HepG2 (cell line): Measurements from ENCODE around the gene PRKCB. TPM values are rescaled to one million over a fixed set of nuclear protein-coding genes. Genes with fewer than 3 reads are reported as not detected.

Source experiments
- ATAC-seq: fragments of 200-7000 bp; cut with Tn5 transposase; 3 replicates; pipeline ENCODE4 v1.9.1; 2020; ENCODE audit warnings: mild to moderate bottlenecking, moderate library complexity
- BruUV-seq: library from RNA; stranded (reverse); fragments of 400-500 nt; replicated peaks from 2 replicates; lab custom pipeline; 2021; lab: Mats Ljungman, UMichigan
- CTCF ChIA-PET: fragments of 300-600 bp; formaldehyde crosslinking; extraction: SDS; loops from one replicate; lab custom pipeline; 2021; ENCODE audit warnings: low total read pairs, inconsistent platforms, low intra/inter-chr PET ratio; lab: Yijun Ruan, JAX
- POLR2A ChIA-PET: fragments of 350-600 bp; sonication (Branson Sonifier 250); formaldehyde crosslinking; loops from one replicate; lab custom pipeline; 2020; ENCODE audit warnings: antibody characterized with exemption, inconsistent platforms; lab: Yijun Ruan, JAX
- DNase-seq: peaks from one replicate; pipeline ENCODE4 v3.0.0-alpha.2; 2015; ENCODE audit warnings: low spot score
- FAIRE-seq: peaks from 3 replicates; lab custom pipeline; 2011; peaks lifted over from hg19 to GRCh38; lab: Jason Lieb, UNC
- H2AFZ ChIP-seq: one replicate; pipeline ENCODE4 v1.6.1; 2011; ENCODE audit warnings: low read length, inconsistent platforms
- H3K27ac ChIP-seq: fragments of 300-600 bp; 3 replicates; pipeline ENCODE4 v1.8.0; 2011; ENCODE audit warnings: mixed run types, mild to moderate bottlenecking, mixed read lengths, low read length, inconsistent platforms; ENCODE audit not compliant: insufficient read depth; ENCODE audit errors: extremely low read length
- H3K27me3 ChIP-seq, 2 experiments: fragments of 200-600 bp in 1 of 2; 2 replicates in 1 of 2; 3 replicates in 1 of 2; pipeline versions ENCODE4 v1.6.0 to v1.8.0; 2011; ENCODE audit warnings: low read length in 2 of 2, mild to moderate bottlenecking in 2 of 2, moderate library complexity in 2 of 2, inconsistent platforms in 1 of 2; ENCODE audit not compliant: insufficient read depth in 2 of 2, control insufficient read depth in 1 of 2
- H3K36me3 ChIP-seq, 2 experiments: fragments of 200-600 bp in 1 of 2; replicated peaks in 1 of 2; 2 replicates in 1 of 2; 3 replicates in 1 of 2; pipeline versions ENCODE4 v1.5.1 to v1.8.0; 2011; ENCODE audit warnings: low read length in 2 of 2, inconsistent platforms in 1 of 2; ENCODE audit not compliant: insufficient read depth in 2 of 2, control insufficient read depth in 1 of 2
- H3K4me1 ChIP-seq: 2 replicates; pipeline ENCODE4 v1.5.1; 2012; ENCODE audit warnings: low read length, inconsistent platforms; ENCODE audit not compliant: insufficient read depth
- H3K4me2 ChIP-seq: 2 replicates; pipeline ENCODE4 v1.6.0; 2011; ENCODE audit warnings: low read depth, low read length, inconsistent platforms
- H3K4me3 ChIP-seq, 3 experiments: fragments of 200-600 bp in 1 of 3; sonication (generic), shearing (Covaris generic) in 1 of 3; replicated peaks in 1 of 3; 2 replicates each; pipeline ENCODE4 v1.5.1; 2011 to 2016; ENCODE audit warnings: low read length in 3 of 3, inconsistent platforms in 2 of 3, low read depth in 2 of 3, mild to moderate bottlenecking in 2 of 3, control low read depth in 1 of 3, mixed read lengths in 1 of 3; ENCODE audit not compliant: insufficient read depth in 1 of 3
- H3K79me2 ChIP-seq: one replicate; pipeline ENCODE4 v1.6.1; 2011; ENCODE audit warnings: low read length, inconsistent platforms; ENCODE audit not compliant: insufficient read depth
- H3K9ac ChIP-seq: 2 replicates; pipeline ENCODE4 v1.6.0; 2011; ENCODE audit warnings: mild to moderate bottlenecking, low read depth, low read length, inconsistent platforms; ENCODE audit not compliant: insufficient read depth
- H3K9me3 ChIP-seq: 2 replicates; pipeline ENCODE4 v1.5.1; 2012; ENCODE audit warnings: mild to moderate bottlenecking, low read length
- H4K20me1 ChIP-seq: 2 replicates; pipeline ENCODE4 v1.6.0; 2011; ENCODE audit warnings: inconsistent platforms, mild to moderate bottlenecking, low read length, moderate library complexity; ENCODE audit not compliant: insufficient read depth
- CHD4 ChIP-seq: fragments of 200-600 bp; sonication (generic); IDR thresholded peaks from 2 replicates; pipeline ENCODE4 v1.7.0; 2017; ENCODE audit warnings: mild to moderate bottlenecking, low read length, borderline replicate concordance
- CREB1 ChIP-seq, 2 experiments: fragments of 450-650 bp in 1 of 2; IDR thresholded peaks; 2 replicates each; pipeline ENCODE4 v1.6.1; 2016 to 2017; ENCODE audit warnings: control low read depth in 1 of 2, mild to moderate bottlenecking in 1 of 2, missing compliant biosample characterization in 1 of 2, missing genetic modification characterization in 1 of 2
- GATAD1 ChIP-seq: IDR thresholded peaks from 2 replicates; pipeline ENCODE4 v1.6.1; 2016; ENCODE audit warnings: missing genetic modification reagents, missing compliant biosample characterization
- GTF2F1 ChIP-seq: fragments of 150-350 bp; IDR thresholded peaks from 2 replicates; pipeline ENCODE4 v1.6.1; 2014; ENCODE audit warnings: low read length
- HDAC1 ChIP-seq: sonication (generic); formaldehyde crosslinking; IDR thresholded peaks from 2 replicates; pipeline ENCODE4 v1.5.1; 2020; ENCODE audit warnings: mild to moderate bottlenecking, missing genetic modification reagents
- PCBP1 ChIP-seq: fragments of 200-400 bp; formaldehyde crosslinking; IDR thresholded peaks from 2 replicates; pipeline ENCODE4 v1.6.1; 2017; ENCODE audit warnings: mild to moderate bottlenecking, low read depth, low read length, borderline replicate concordance
- POGK ChIP-seq: sonication (generic); formaldehyde crosslinking; conservative IDR thresholded peaks from 2 replicates; pipeline ENCODE4 v1.8.0; 2022; ENCODE audit warnings: mild to moderate bottlenecking, moderate library complexity, missing genetic modification reagents
- SPEN ChIP-seq: sonication (generic); formaldehyde crosslinking; IDR thresholded peaks from 2 replicates; pipeline ENCODE4 v1.5.1; 2020; ENCODE audit warnings: low read depth, mild to moderate bottlenecking, missing genetic modification reagents
- SYNCRIP ChIP-seq: fragments of 200-400 bp; formaldehyde crosslinking; IDR thresholded peaks from 2 replicates; pipeline ENCODE4 v1.6.1; 2018; ENCODE audit warnings: mild to moderate bottlenecking, low read depth, low read length; ENCODE audit not compliant: insufficient read depth
- TAF15 ChIP-seq: fragments of 200-400 bp; formaldehyde crosslinking; IDR thresholded peaks from one replicate; pipeline ENCODE4 v1.6.1; 2018; ENCODE audit warnings: mild to moderate bottlenecking, low read depth, low read length; ENCODE audit not compliant: poor library complexity, severe bottlenecking
- YY1 ChIP-seq: IDR thresholded peaks from 2 replicates; pipeline ENCODE4 v1.6.1; 2011; ENCODE audit warnings: low read length, low read depth, moderate library complexity, mild to moderate bottlenecking; ENCODE audit not compliant: insufficient read depth, insufficient replicate concordance
- ZBTB7A ChIP-seq: sonication (generic); formaldehyde crosslinking; IDR thresholded peaks from 2 replicates; pipeline ENCODE4 v1.8.0; 2022; ENCODE audit warnings: mild to moderate bottlenecking, missing genetic modification reagents
- ZNF276 ChIP-seq: sonication (generic); formaldehyde crosslinking; IDR thresholded peaks from 2 replicates; pipeline ENCODE4 v1.4.0; 2020; ENCODE audit warnings: mild to moderate bottlenecking, low read depth, missing genetic modification reagents
- WGBS: methylation state at CpG from one replicate; pipeline ENCODE4 v1.1.6; 2017; ENCODE audit warnings: low lambda C conversion rate; 5-methylcytosine and 5-hydroxymethylcytosine counted together
- in situ Hi-C: cut with HindIII; loops from 2 replicates; pipeline ENCODE4 v1.10.0; 2017; ENCODE audit warnings: low pct_unique_long_range_greater_than_20kb; ENCODE audit not compliant: extremely low pct_ligation_motif_present
- intact Hi-C: fragments of 100-400 bp; cut with micrococcal nuclease; formaldehyde crosslinking; loops from one replicate; pipeline ENCODE4 v1.10.0; 2022; ENCODE audit not compliant: unreplicated experiment
- polyA plus RNA-seq, 8 experiments: library from polyadenylated mRNA; depleted of rRNA in 3 of 8; stranded (reverse) in 7 of 8; unstranded in 1 of 8; fragments of >200 nt; fragmentation: Illumina TruSeq in 4 of 8; extraction: Trizol in 4 of 8; gene quantifications; 2 replicates each; pipeline versions ENCODE4 v1.2.1 to v1.2.3, GENCODE V29; 2011 to 2016; ENCODE audit warnings: low read depth in 4 of 8, missing spikeins in 1 of 8, mixed read lengths in 1 of 8; ENCODE audit not compliant: insufficient read depth in 1 of 8
- total RNA-seq, 5 experiments: library from RNA; depleted of rRNA; stranded (reverse); fragments of >200 nt; fragmentation: Illumina TruSeq; extraction: Trizol; gene quantifications; 2 replicates each; pipeline ENCODE4 v1.2.3, GENCODE V29; 2016; ENCODE audit warnings: low read depth in 1 of 5

Gene PRKCB
- total and polyA plus RNA-seq, 2 of the 13 experiments (the other 11 are each of a cell fraction or from before 2014, with no cell fraction given) = 0.01 TPM; not detected in 1

GRCh38 chr16:23907457-23907902 is 71.7 kb downstream of the PRKCB start:
- no TSS peak for BruUV-seq
- H3K4me1 ChIP-seq = no peaks in the 10 kb centered on the region
- WGBS = 8% methylated on average over 5 of the region's 5 CpGs
- DNase-seq (no peak), FAIRE-seq (no peak), ATAC-seq (no peak)
- H3K36me3 ChIP-seq = no peaks in the 10 kb centered on the region
- no peak overlapping the region for H2AFZ ChIP-seq
- intact Hi-C loops (no loop called here), in situ Hi-C loops (no loop called here)
- H3K27me3 ChIP-seq = peaks cover 2 to 13% of the 10 kb centered on the region in 2 experiments; a peak in 1 of 5 replicates
- POLR2A ChIA-PET = no interaction called here
- H4K20me1 ChIP-seq = no peaks in the 10 kb centered on the region
- H3K79me2 ChIP-seq = no peaks in the 10 kb centered on the region
- H3K4me2 ChIP-seq = no peak overlapping the region
- CTCF ChIA-PET = no interaction called here
- H3K9ac ChIP-seq = no peak overlapping the region
- no peak overlapping the region for H3K27ac ChIP-seq
- no peaks in the 10 kb centered on the region for H3K9me3 ChIP-seq
- no peak for TF ChIP-seq PCBP1
- TF ChIP-seq TAF15 = no peak
- TF ChIP-seq CHD4 = no peak
- no peak for TF ChIP-seq HDAC1 (CRISPR knock-in tag)
- TF ChIP-seq YY1 = no peak
- TF ChIP-seq SPEN (CRISPR knock-in tag) = no peak
- TF ChIP-seq CREB1 (IDR thresholded peaks at IDR 0.05) = no peak
- no peak for TF ChIP-seq CREB1 (CRISPR knock-in tag; IDR thresholded peaks at IDR 0.05)
- TF ChIP-seq POGK = no peak
- TF ChIP-seq ZNF276 = no peak
- TF ChIP-seq SYNCRIP = no peak
- no peak for TF ChIP-seq GATAD1 (CRISPR knock-in tag)
- no peak for TF ChIP-seq GTF2F1
- TF ChIP-seq ZBTB7A (CRISPR knock-in tag) = no peak
- H3K4me3 ChIP-seq = no peak overlapping the region
